Keratinocyte (primary cell): ENCODE results near the gene TEX44. TPM values are rescaled to one million over a fixed set of nuclear protein-coding genes. Genes with fewer than 3 reads are reported as not detected.

ENCODE experiments used
- DNase-seq: peaks from one replicate; pipeline ENCODE4 v3.0.0-alpha.2; 2011; ENCODE audit warnings: low read depth, missing footprints, low spot score
- FAIRE-seq: peaks from 2 replicates; lab custom pipeline; 2011; peaks lifted over from hg19 to GRCh38; lab: Jason Lieb, UNC
- H2AFZ ChIP-seq: 2 replicates; pipeline ENCODE4 v1.6.0; 2012; ENCODE audit warnings: low read length, control low read depth, inconsistent platforms; ENCODE audit not compliant: control insufficient read depth
- H3K27ac ChIP-seq: 2 replicates; pipeline ENCODE4 v1.5.1; 2011; ENCODE audit warnings: low read length; ENCODE audit not compliant: control insufficient read depth, insufficient read depth
- H3K27me3 ChIP-seq: 3 replicates; pipeline ENCODE4 v1.6.0; 2011; ENCODE audit warnings: low read length; ENCODE audit not compliant: control insufficient read depth, insufficient read depth; ENCODE audit errors: extremely low read depth
- H3K36me3 ChIP-seq, 2 experiments: 2 replicates in 1 of 2; 3 replicates in 1 of 2; pipeline ENCODE4 v1.5.1; 2011; ENCODE audit warnings: low read length in 2 of 2, mild to moderate bottlenecking in 1 of 2; ENCODE audit not compliant: control insufficient read depth in 2 of 2, insufficient read depth in 2 of 2; ENCODE audit errors: extremely low read depth in 1 of 2
- H3K4me1 ChIP-seq: 3 replicates; pipeline ENCODE4 v1.5.1; 2011; ENCODE audit warnings: low read length; ENCODE audit not compliant: control insufficient read depth, insufficient read depth; ENCODE audit errors: extremely low read depth
- H3K4me2 ChIP-seq: 3 replicates; pipeline ENCODE4 v1.6.0; 2011; ENCODE audit warnings: low read depth, low read length; ENCODE audit not compliant: control insufficient read depth, insufficient read depth; ENCODE audit errors: extremely low read depth
- H3K4me3 ChIP-seq, 3 experiments: fragments of 200-600 bp in 1 of 3; sonication (generic) in 1 of 3; 2 replicates in 2 of 3; 3 replicates in 1 of 3; pipeline ENCODE4 v1.5.1; 2011 to 2016; ENCODE audit warnings: low read length in 3 of 3, mild to moderate bottlenecking in 3 of 3, control low read depth in 2 of 3, inconsistent platforms in 1 of 3, low read depth in 1 of 3, mixed read lengths in 1 of 3, mixed run types in 1 of 3, moderate library complexity in 1 of 3; ENCODE audit not compliant: control insufficient read depth in 2 of 3, insufficient read depth in 2 of 3; ENCODE audit errors: extremely low read depth in 1 of 3
- H3K79me2 ChIP-seq: 2 replicates; pipeline ENCODE4 v1.6.0; 2012; ENCODE audit warnings: low read length; ENCODE audit not compliant: control insufficient read depth, insufficient read depth
- H3K9ac ChIP-seq: 3 replicates; pipeline ENCODE4 v1.6.0; 2011; ENCODE audit warnings: low read length; ENCODE audit not compliant: control insufficient read depth, insufficient read depth; ENCODE audit errors: extremely low read depth
- H3K9me1 ChIP-seq: 3 replicates; pipeline ENCODE4 v1.6.0; 2011; ENCODE audit warnings: low read length; ENCODE audit not compliant: control insufficient read depth, insufficient read depth; ENCODE audit errors: extremely low read depth
- H3K9me3 ChIP-seq: 2 replicates; pipeline ENCODE4 v1.5.1; 2012; ENCODE audit warnings: low read depth, low read length; ENCODE audit not compliant: control insufficient read depth
- H4K20me1 ChIP-seq: 3 replicates; pipeline ENCODE4 v1.6.0; 2011; ENCODE audit warnings: low read length; ENCODE audit not compliant: control insufficient read depth, insufficient read depth; ENCODE audit errors: extremely low read depth
- EZH2 ChIP-seq: IDR thresholded peaks from one replicate; pipeline ENCODE4 v1.6.1; 2012; ENCODE audit warnings: inconsistent platforms, mild to moderate bottlenecking, low read length, moderate library complexity
- dilution Hi-C: fragments of 300-500 bp; cut with MboI; formaldehyde crosslinking; loops from one replicate; pipeline ENCODE4 v1.7.0; 2020; ENCODE audit warnings: low sequenced_read_pairs; ENCODE audit not compliant: extremely low pct_ligation_motif_present
- polyA plus RNA-seq, 5 experiments: library from polyadenylated mRNA; depleted of rRNA in 3 of 5; stranded (reverse) in 3 of 5; stranded (forward) in 1 of 5; unstranded in 1 of 5; fragments of >200 nt; gene quantifications; 1 replicate in 1 of 5; 2 replicates in 3 of 5; 3 replicates in 1 of 5; pipeline versions ENCODE4 v1.2.1 to v1.2.3, GENCODE V29; 2011 to 2012; ENCODE audit warnings: missing spikeins in 2 of 5, low read depth in 1 of 5, low replicate concordance in 1 of 5
- TF ChIP-seq, protein P1 (sequence below), 3 experiments: IDR thresholded peaks in 1 of 3; conservative IDR thresholded peaks in 1 of 3; optimal IDR thresholded peaks in 1 of 3; 2 replicates in 2 of 3; 3 replicates in 1 of 3; pipeline versions ENCODE3 to v1.5.1; 2011; ENCODE audit warnings: low read length in 3 of 3, mild to moderate bottlenecking in 3 of 3, moderate library complexity in 2 of 3, control low read depth in 1 of 3, inconsistent platforms in 1 of 3; ENCODE audit not compliant: insufficient read depth in 2 of 3; ENCODE audit errors: extremely low read depth in 1 of 3

Gene TEX44
- polyA plus RNA-seq, 1 donor (not counting 4 experiments of a cell fraction or from before 2014, with no cell fraction given): not detected

DNA sequence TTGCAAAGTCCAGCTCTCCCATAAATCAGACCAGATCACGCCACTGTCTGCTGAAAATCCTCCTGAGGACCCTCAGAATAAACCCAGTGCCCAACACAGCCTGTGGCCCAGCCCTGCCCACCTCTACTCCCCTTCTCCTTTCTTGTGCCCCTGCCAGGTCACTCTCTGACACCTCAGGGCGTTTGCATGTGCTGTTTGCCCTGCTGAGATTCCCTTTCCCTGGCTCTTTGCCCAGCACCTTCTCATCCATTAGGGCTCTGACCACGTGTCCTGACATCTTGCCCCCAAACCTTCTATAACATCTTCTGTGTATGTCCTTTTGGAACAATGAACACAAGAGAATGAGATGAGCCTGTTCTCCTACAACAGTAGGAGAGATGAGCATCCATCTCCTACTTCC lies 43.9 kb upstream of the TEX44 start:
- no peak for TF ChIP-seq EZH2
- TF ChIP-seq, protein P1, sequence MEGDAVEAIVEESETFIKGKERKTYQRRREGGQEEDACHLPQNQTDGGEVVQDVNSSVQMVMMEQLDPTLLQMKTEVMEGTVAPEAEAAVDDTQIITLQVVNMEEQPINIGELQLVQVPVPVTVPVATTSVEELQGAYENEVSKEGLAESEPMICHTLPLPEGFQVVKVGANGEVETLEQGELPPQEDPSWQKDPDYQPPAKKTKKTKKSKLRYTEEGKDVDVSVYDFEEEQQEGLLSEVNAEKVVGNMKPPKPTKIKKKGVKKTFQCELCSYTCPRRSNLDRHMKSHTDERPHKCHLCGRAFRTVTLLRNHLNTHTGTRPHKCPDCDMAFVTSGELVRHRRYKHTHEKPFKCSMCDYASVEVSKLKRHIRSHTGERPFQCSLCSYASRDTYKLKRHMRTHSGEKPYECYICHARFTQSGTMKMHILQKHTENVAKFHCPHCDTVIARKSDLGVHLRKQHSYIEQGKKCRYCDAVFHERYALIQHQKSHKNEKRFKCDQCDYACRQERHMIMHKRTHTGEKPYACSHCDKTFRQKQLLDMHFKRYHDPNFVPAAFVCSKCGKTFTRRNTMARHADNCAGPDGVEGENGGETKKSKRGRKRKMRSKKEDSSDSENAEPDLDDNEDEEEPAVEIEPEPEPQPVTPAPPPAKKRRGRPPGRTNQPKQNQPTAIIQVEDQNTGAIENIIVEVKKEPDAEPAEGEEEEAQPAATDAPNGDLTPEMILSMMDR (optimal IDR thresholded peaks at IDR 0.05 in 1 of 3, IDR thresholded peaks at IDR 0.05 in 1 of 3, conservative IDR thresholded peaks at IDR 0.05 in 1 of 3; ENCODE audit: extremely low read depth in 1 of 3, insufficient read depth in 2 of 3, low read length in 3 of 3): no peak
- no peak overlapping the region for H3K9ac ChIP-seq

DNA sequence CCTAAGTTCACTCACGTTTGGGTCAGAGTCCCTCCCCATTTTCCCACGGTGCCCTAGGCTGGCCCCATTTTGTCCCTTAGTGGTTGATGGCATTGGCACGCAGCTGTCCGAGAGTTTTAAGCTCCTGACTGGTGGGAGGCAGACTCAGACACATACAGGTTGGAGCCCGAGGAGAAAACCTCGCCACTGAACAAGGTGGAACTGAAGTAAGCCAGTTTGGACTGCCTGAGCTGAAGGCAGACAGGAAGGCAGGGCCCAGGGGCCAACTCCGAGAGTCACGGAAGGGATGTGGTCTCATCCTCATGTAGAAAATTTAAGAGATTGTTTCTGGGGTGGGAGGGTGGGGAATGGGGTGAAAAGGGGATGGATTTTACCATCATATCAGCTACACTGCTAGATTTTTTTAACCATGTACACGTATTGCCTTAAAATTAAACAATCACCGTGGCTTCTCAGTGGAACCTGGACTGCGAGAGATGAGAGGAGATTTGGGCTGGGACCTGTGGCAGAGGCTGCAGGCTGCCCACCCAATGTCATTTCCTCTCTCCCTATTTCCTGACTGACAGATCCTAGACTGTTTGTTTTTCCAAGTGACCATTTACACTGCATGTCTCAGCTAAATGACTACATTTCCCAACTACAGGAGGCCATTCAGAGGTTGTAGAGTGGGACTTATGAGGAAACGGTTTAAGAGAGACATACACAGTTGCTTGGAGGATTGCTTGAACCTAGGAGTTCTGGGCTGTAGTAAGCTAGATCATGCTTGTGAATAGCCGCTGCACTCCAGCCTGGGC lies 43.0 kb upstream of the TEX44 start:
- Histone ChIP-seq H3K4me1 (no peaks in the 10 kb centered on the region), H3K27me3 (no peaks in the 10 kb centered on the region), H3K9me3 (no peaks in the 10 kb centered on the region), H3K4me2 (no peak overlapping the region), H2AFZ (no peak overlapping the region), H3K9me1 (no peaks in the 10 kb centered on the region), H3K4me3 (no peak overlapping the region), H4K20me1 (no peaks in the 10 kb centered on the region), H3K36me3 (no peaks in the 10 kb centered on the region), H3K9ac (no peak overlapping the region), H3K27ac (no peak overlapping the region), H3K79me2 (no peaks in the 10 kb centered on the region)
- DNase-seq (no peak), FAIRE-seq (no peak)
- no peak for TF ChIP-seq EZH2
- TF ChIP-seq, protein P1 (optimal IDR thresholded peaks at IDR 0.05 in 1 of 3, IDR thresholded peaks at IDR 0.05 in 1 of 3, conservative IDR thresholded peaks at IDR 0.05 in 1 of 3; ENCODE audit: extremely low read depth in 1 of 3, insufficient read depth in 2 of 3, low read length in 3 of 3): no peak
- dilution Hi-C loops: no loop called here

More for the DNA sequence above, 43.9 kb upstream of the TEX44 start:
- no peak for DNase-seq
- Histone ChIP-seq H3K4me2 (no peak overlapping the region), H3K4me1 (no peaks in the 10 kb centered on the region), H3K36me3 (no peaks in the 10 kb centered on the region), H4K20me1 (no peaks in the 10 kb centered on the region), H3K27me3 (no peaks in the 10 kb centered on the region), H3K4me3 (no peak overlapping the region), H3K79me2 (no peaks in the 10 kb centered on the region), H2AFZ (no peak overlapping the region), H3K27ac (no peak overlapping the region), H3K9me1 (no peaks in the 10 kb centered on the region), H3K9me3 (no peaks in the 10 kb centered on the region)
- no peak for FAIRE-seq
- dilution Hi-C loops: no loop called here
